Left cardiac atrium (tissue), 4 donors: ENCODE measurements around the gene DEPDC5. TPM values are rescaled to one million over a fixed set of nuclear protein-coding genes. Genes with fewer than 3 reads are reported as not detected.

Source experiments
- ATAC-seq, 2 donors: fragments of 200-7000 bp; cut with Tn5 transposase; one replicate each; pipeline ENCODE4 v1.9.1; 2020; ENCODE audit warnings: mild to moderate bottlenecking in 2 of 2, moderate library complexity in 2 of 2
- DNase-seq: peaks from one replicate; pipeline ENCODE4 v3.0.0-alpha.2; 2020
- intact Hi-C, 2 donors: fragments of 100-400 bp; cut with DNase I; formaldehyde crosslinking; loops; one replicate each; pipeline versions ENCODE4 v1.14.1 to v1.15.1; 2022 to 2023
- total RNA-seq, 2 donors: library from RNA; stranded (reverse); fragmentation: NEBNext Ultra II Directional; extraction: Animal tissue kit (Norgen Biotek cat#: 25700); gene quantifications; one replicate each; pipeline ENCODE4 v1.2.1, GENCODE V29; 2021
- donor health status: DM: no; HTN: yes; CAD: no.
- donor health status: DM: no; HTN: yes; CAD: no; lungs with severe emphysema.
- donor health status: DM: yes; HTN: yes; CAD: no.
- donor health status: Dilated cardiomyopathy.

The DEPDC5 gene
- total RNA-seq, 2 donors from 2014 or later: 12.2 to 14.7 TPM

DNA sequence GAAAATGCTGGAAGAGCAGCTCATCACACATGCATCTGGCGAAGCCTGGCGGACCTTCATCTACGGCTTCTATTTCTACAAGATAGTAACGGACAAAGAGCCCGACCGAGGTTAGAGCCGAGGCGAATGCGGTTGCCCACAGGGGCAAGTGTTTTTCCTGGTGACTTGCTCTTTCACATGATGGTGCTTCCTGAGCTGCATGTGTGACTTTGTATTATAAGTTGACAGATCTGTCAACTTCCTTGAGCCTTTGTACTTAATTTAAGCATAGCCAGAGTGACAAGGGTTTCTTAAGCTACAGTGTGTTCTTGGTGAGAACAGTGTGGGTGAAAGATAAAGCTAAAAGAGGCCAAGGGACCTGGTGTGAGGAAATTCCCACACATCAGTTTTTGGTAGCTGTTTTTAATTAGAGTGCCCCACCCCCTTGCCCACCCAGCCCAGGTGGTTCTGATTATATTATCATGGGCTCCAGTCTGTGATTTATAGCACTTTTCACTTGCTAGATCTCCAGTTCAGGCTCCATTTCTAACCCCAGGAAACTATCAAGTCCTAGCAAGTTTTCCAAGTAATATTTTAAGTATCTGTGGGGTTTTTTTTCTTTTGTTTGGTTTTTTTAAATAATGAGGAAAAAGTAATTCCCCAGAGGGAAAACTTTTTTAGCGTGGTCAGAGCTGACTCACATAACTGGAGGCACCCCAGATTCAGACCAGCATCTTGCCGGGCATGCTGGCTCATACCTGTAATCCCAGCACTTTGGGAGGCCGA is 122.5 kb downstream of the DEPDC5 start:
- DNase-seq (no peak), ATAC-seq (no peak)
- intact Hi-C loops: no loop called here

DNA sequence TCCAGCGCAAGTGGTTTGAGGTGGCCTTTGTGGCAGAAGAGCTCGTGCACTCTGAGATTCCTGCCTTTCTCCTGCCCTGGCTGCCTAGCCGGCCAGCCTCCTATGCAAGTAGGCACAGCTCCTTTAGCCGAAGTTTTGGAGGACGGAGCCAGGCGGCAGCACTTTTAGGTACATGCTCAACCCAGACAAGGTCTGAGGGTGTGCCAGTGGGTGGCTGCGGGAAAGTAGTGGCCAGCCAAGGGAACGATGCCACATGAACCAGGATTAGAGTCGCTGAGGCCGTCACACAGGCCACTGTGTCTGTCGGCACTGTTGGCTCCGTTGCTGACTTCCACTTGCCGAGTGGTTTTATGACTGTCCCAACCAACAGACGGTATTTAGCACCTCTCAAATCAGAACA is 125.8 kb downstream of the DEPDC5 start:
- DNase-seq (no peak), ATAC-seq (no peak)
- intact Hi-C loops: no loop called here

DNA sequence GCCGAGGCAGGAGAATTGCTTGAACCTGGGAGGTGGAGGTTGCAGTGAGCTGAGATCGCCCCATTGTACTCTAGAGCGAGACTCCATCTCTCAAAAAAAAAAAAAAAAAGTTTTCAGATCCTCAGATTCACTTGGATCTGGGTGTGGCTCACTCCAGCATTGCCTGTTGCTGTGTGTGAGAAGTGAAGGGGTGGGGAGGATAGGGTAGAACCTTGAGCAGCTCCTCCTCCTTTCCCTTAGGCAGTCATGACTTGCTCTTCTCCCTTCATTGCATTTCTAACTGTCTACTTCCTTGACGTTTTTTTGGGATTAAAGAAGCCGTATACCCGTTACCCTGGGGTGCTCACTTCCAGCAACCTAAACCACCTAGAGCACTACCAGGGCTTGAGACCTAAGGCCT is 127.4 kb downstream of the DEPDC5 start:
- intact Hi-C loops: no loop called here

DNA sequence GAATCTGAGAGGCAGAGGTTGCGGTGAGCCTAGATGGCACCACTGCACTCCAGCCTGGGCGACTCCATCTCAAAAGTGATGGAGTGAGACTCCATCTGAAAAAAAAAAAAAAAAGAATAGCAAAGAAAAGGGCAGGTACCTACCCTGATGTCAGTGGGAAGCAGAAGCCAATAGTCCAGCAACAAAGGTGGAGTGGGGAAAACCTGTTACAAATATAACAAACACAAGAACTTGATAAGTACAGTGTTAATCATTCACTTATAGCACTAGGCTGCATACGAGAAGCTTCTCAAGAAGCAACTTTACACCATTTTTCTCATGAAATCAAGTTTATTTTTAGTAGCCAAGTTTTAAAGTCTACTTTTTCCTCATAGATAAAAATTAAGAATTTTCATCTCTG is 128.0 kb downstream of the DEPDC5 start:
- no peak for ATAC-seq
- no peak for DNase-seq
- intact Hi-C loops: no loop called here

More for the DNA sequence above, 127.4 kb downstream of the DEPDC5 start:
- DNase-seq: no peak
- ATAC-seq: no peak

DNA sequence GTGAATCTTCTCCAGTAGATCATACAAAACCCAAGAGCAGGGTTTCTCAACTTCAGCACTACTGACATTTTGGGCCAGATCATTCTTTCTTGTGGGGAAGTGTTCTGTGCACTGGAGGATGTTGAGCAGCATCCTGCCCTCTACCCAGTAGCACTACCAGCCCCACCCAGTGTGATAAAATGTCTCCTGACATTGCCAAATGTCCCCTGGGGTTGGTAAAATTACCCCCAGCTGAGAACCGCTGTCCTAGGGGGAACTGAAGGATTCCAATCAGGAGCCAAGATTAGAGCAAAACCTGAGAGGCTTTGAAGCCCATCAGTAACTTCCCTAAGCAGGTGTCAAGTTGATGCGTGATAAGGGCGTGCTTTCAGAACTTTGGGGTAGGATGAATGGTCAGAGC is 129.2 kb downstream of the DEPDC5 start:
- intact Hi-C loops: no loop called here
- DNase-seq: no peak
- ATAC-seq: no peak

DNA sequence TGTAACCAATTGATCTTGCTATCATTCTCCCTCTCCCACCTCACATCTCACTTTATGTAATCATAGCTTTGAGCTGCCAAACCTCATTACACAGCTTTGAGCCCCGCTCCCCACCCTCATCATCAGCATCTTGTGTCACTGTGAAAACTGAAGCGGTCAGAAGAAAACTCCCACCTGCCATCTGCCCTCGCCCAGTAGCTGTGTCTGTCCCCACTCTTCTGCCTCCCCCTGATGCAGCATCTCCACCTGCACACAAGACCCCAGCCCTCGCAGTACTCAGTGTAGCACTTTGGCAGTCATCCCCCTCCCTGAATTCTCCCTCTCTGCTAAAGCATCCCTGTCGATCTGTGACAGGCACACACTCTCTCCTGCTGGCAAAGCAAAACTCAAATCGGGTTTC is 130.2 kb downstream of the DEPDC5 start:
- ATAC-seq (no peak), DNase-seq (no peak)
- intact Hi-C loops: no loop called here

DNA sequence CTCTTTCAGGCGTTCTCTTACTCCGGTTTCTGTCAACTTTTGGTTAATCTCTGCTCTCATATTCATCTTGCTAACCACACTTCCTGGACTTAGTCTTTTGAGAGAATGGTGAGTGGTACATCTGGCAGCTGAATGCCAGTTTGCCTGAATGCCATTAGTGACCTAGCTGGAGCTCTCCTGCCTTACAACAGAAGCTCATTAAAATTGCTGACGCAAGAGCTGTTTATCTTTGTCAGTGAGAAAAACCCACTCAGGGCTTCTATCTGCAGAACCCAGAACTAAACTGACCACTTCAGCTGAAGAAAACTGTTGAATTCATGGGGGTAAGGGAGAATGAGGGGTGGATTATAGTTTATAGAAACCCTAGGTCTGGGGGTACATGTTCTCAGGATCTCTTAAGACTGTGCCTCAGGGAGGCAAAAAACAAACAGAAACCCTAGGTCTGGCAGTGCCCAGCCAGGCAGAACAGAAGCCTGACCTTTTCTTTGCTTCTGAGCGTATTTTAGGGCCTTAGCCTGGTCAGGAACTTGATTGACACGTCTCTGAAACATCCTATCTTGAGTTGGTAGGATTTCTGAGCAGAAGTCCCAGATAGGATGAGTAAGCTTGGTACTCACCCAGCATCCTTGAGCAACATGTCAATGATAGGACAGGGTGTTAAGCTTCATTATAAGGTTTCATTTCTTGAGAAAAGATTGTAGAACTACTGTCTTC is 137.7 kb downstream of the DEPDC5 start:
- ATAC-seq: peak in 1 of 2 donors; percentile 64
- intact Hi-C loops: no loop called here
- no peak for DNase-seq

DNA sequence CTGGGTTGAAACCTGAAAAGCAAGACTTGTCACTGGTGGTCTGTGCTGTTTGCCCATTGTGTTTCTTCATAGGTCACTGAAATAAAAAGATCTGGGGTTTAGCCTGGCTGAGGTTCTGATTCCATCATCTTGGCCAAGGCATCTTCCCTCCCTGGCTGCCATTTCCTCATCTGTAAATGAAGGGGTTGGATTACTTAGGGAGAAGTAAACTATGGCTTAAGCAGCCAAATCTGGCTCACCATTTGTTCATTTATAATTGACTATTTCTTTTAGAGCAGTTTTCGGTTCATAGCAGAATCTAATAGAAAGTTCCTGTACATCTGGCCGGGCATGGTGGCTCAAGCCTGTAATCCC is 138.2 kb downstream of the DEPDC5 start:
- DNase-seq (no peak), ATAC-seq (no peak)
- intact Hi-C loops: no loop called here

DNA sequence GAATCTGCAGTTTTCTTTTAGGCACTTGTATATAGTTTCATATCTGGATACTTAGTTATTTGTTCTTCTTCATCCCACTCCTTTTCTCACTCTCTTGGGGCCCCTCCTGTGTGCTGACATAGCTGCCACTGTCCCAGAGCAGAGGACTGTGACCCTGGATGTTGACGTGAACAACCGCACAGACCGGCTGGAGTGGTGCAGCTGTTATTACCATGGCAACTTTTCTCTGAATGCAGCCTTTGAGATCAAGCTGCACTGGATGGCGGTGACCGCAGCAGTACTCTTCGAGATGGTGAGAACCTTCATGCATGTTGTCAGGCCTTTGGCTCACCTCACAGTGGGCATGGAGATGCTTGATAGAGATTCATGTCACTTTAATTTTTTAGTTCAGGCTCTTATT is 139.6 kb downstream of the DEPDC5 start:
- ATAC-seq (no peak), DNase-seq (no peak)
- intact Hi-C loops: no loop called here

DNA sequence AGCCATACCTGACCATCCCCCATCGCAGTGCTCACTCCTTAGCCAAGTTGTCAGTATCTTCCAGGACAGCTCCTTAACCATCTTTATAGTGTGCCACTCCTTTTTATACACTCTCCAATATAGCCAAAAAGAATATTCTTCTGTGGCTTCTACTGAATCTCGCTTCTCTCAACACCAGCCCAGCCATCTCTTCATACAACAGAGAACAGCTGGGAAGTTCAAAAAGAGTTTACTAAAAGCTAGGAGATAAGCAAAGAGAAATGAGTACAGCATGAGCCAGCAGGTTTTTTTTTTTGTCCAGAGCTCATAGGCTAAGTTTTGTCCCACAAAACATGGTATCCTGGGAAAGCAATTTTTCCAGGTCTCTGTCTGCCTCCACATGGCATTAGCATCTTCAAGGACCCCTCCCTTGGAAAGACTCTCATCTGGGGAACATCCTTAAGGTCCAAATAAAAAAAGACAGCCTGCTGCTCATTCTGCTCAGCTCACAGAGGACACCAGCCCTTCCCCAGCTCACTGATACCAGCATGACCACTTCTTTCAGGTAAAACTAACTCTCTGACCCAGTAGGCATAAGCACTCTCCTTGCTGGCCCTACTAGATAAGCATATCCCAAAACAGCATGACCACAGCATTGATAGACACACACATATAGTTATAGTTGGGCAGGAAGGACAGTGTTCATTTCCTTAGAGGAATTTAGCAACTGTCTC is 141.7 kb downstream of the DEPDC5 start:
- intact Hi-C loops: no loop called here
- DNase-seq: no peak
- no peak for ATAC-seq

DNA sequence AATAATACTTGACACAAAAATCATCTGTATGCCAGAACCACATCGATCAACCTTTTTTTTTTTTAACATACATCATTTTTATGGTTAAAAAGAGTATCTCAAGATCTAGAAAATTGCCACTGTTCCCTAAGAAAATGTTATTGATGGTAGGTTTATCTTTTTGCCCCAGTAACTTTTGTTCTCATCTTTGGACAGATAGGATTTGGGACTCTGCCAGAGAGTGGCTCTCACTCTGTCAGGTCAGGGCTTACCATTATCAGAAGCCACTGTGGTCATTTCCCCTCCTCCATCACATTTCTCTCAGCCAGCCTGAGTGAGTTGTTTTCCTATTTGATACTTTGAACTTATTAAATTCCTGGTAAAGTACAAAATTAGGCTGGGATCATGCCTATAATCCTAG is 142.7 kb downstream of the DEPDC5 start:
- intact Hi-C loops: no loop called here
- ATAC-seq (no peak), DNase-seq (no peak)

DNA sequence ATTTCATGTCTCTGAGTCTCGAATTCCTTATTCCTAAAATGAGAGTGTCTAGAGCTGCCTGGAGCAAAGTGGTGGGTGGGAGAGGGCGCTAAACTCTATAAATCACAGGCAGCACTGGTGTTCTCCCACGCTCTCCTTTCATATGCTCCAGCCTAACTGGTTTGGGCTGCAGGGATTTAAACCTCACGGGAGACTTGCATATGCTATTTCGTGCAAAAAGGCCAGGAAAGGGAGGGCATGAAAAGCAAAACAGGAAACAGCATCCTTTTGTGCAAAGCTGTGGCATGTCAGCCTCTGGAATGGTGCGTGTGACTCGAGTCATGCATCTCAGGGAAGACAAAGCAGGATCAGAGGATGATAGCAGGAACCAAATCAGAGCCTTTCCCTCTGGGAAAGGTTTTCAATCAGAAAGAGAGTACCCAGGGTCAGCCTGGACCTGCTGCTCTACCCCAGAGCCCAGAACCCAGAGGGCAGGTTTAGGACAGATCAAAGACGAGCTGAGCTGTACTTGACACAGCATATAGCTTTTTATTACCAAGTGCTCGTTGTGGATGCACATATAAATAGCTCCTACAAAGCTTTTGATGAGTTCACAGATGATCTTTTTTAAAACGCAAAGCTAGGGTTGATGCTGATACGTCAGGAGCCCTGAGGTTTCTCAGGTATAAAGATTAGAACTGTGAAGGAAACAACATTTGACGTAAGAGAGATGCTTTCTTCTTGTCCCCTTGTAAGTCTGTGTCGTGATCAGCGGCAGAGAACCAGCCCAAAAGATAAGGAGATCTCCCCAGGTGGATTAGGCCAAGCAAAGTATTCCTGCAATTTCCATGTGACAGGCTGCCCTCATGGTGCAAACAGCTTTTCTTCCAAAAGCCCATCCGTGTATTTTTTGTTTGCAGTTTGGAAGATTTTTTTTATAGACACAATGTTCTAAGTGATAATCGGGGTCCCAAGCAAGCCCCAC is 144.3 kb downstream of the DEPDC5 start:
- intact Hi-C loops: no loop called here
- ATAC-seq: no peak
- no peak for DNase-seq

DNA sequence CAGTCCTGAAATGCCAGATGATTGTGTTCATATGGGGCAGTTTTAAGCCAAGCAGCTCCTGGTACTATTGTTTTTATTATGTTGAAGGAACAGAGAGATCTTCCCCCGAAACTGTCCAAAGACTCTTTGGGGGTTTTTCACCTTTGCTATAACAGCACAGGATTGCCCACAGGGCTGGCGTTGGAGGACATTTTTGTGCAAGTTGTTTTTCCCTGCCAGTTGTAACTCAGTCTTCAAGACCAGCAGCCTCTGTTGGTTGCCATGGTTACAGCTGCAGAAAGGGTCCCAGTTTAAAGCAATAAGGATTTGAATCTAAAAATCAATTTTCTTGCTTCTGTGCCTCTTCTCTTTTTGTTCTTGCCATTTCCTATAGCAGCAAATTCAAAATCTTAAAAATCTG is 145.1 kb downstream of the DEPDC5 start:
- DNase-seq: no peak
- intact Hi-C loops: no loop called here

DNA sequence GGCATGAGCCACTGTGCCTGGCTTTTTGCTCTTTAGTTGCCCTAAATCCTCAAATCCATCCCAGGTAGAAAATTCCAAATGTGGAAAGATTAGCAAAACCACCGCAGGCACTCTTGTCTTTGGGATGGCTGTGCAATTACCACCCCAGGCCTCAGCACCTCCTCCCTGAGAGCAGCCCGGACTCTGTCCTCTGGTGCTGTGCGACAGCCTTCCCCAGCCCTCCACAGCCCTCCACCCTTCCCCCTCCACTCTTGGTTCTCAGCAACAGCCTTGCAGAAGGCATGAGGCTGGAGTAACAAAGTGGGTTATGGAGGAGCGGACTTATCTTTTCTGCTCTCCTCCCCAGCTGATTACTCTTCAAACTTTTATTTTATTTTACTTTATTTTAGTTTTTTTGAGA is 145.8 kb downstream of the DEPDC5 start:
- no peak for ATAC-seq
- intact Hi-C loops: no loop called here
- no peak for DNase-seq

More for the DNA sequence above, 145.1 kb downstream of the DEPDC5 start:
- no peak for ATAC-seq

DNA sequence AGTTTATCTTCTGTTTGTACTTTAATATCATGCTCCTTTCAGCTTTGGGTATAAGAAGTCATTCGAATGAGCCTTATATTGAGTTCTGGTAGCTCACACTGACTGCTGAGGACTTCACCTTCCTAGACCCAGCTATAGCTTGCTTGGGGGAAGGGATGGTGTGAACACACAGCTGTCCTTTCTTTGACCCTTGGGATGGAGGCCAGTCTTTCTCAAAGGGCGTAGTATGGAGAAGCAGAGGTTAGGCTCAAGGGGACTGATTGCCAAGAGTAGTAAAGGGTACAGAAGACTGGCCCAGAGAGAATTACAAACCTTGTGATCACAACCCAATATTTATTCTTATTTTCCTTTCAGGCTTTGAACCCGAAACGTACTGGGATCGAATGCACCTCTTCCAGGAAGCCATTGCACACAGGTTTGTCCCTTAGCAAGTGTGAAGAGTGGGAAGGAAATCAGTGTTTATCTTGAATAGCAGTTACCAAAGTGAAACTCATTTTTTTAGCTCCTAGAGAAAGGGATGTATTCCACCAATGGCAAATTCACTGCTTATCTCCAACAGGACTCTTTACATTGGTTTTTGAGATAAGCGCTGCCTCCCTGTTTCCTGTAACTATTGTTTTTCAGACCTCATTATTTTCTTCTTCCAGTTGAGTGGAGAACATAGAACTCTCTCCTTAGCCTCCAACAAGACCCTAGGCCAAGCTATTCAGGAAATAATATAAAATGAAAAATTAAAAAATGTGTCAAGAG is 147.7 kb downstream of the DEPDC5 start:
- no peak for DNase-seq
- intact Hi-C loops: no loop called here
- ATAC-seq: no peak

DNA sequence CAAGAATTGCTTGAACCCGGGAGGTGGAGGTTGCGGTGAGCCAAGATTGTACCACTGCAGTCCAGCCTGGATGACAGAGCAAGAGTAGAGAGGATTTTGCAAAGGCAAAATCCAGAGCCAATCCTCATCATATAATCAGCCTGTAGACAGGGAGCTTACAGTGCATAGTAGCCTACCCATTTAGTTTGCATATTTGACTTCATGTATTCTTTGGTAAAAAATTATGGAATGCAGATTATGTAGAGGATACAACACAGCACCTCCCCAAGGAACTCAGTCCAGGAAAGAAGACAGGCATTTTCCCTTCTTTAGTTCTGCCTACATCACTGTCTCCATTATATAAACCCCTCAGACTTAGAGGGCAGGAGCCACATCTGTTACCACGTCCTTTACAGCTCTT is 150.8 kb downstream of the DEPDC5 start:
- ATAC-seq: no peak
- no peak for DNase-seq
- intact Hi-C loops: no loop called here

DNA sequence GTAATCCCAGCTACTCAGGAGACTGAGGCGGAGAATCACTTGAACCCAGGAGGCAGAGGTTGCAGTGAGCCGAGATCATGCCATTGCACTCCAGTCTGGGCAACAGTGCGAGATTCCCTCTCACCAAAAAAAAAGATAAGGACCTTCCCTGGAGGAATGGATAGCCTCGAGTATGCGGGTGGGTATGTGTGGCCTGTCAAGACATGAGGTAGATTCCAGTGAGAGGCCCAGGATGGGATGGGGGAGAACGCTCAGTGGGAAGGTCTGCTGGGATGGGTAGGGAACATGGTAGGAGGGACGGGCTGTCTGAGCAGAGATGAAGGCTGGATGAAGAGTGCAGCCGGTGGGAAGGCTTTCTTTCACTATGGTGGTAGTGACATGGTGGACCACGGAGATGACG is 151.5 kb downstream of the DEPDC5 start:
- DNase-seq (no peak), ATAC-seq (no peak)
- intact Hi-C loops: no loop called here

DNA sequence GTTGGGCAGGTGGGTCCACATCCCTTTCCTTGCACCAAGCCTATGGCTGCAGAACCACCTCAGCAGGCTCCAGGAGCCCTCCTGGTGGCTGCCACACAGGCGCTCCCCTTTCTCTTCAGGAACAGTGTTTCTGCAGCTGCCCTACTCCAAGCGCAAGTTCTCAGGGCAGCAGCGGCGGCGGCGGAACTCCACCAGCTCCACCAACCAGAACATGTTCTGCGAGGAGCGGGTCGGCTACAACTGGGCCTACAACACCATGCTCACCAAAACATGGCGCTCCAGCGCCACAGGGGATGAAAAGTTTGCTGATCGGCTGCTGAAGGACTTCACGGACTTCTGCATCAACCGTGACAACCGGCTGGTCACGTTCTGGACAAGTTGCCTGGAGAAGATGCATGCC is 152.3 kb downstream of the DEPDC5 start:
- intact Hi-C loops: no loop called here
- ATAC-seq (no peak), DNase-seq (no peak)

DNA sequence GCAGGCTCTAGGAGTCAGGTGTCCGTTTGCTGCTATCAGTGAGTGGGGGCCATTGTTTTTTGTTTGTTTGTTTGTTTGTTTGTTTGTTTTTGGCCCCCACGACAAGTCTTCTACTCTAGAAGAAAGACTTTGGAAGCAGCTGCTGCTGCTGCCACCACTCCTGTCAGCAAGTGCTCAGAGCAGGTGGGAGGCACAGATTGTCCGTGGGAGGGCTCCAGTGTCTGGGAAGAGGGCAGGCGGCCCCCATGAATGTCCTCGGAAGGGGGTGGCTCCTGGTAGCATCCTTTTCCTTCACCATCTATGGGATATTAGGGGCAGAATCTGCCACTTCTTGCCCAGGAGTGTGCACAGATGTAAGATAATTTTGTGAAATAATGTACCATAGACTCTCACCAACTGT is 152.8 kb downstream of the DEPDC5 start:
- ATAC-seq (no peak), DNase-seq (no peak)
- intact Hi-C loops: no loop called here
